SK-N-DZ (cell line): ENCODE measurements around the gene COLEC12.
A peak's percentile ranks its signal among the peaks of the same experiment; 100 is the strongest.

Source experiments
- DNase-seq: peaks from one replicate; pipeline ENCODE4 v3.0.0-alpha.2; 2015; ENCODE audit warnings: low spot score

COLEC12 gene

DNA sequence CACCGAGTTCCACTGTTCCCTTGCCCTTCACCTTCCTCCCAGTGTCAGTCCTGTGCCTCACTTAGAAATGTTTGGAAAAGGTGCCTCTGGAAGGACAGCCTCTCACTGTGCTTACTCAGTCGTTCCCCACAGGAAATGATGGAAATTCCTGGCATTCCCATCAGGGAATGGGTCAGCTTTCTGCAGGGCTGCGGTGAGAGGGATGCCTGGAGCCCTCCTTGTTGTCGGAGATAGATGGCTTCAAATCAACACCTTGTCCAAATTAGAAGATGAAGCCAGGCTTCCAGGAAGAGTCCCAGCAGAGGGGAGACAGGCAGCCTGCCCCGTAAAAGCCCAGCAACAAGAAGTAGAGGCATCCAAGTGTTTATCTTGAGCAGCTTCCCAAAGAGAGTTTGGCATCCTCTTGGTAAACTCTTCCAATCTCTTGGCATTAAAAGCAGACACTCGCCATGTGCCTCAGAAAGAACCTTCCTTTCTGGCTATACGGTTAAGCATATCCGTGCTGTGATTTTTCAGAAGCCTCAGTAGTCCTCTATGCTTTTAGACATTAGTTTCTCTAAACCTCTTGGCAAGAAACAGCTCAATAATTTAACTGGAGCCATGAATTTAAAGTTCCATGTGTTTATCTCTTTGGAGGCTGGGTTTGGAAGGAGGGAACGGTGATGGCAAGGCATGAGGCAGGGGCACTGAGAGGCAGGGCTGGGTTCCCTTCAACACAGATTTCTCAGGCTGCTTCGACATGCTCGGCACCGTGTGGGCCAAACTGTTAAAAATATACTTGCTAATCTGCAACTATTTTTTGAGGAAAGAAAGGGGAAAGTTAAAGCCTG is 25.1 kb downstream of the COLEC12 start:
- no peak for DNase-seq

DNA sequence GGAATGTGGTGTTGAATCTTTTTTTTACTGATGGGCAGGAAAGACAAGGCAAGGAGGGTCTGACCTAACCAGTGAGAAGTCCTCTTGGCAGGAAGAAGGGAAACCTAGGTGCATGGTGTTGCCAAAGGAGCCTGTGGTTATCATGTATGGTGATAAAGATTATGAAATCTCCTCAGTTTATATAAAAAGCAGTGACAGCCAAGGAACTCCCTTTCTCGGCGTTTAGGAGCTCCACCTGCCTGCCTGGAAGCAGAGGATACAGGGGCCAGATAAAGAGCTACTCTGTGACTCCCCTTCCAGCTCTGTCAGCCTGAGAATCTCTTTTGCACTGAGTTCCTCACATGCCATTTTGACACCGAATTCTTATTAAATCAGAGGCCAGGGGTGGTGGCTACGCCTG is 26.1 kb downstream of the COLEC12 start:
- DNase-seq, result no peak

DNA sequence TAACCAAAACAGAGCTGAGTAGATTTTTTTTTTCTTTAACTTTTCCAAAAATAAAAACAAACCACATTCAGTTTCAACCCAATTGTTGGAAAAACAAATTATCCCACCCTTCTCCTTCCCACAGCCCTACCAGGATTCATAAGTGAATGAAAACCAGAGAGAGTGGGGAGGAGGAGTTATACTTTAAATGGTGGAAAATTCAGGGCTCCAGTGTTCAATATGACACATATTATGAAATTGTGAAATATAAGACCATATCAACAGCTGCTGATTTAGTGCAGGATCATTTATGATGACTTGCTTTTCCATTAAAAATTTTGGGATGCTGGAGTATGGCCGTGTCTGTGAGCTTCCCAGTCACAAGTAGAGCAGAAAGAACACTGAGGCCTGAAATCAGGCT is 26.7 kb downstream of the COLEC12 start:
- no peak for DNase-seq

DNA sequence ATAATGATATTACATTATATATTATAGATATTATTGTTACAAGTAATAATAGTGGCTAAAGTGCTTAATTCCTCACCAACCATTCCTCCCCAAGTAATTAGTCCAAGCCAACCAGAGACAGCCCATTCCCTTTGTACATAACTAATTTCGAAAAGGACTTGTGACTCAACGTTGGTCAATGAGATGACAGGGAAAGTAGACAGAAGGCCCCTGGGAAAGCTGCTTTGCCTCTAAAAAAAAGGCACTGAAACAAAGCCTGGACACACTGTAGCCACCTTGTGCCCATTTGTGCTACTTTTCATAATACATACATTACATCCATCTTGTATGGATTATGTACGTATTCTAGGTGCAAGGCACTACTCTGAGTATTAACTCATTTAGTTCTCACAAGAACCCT is 28.8 kb downstream of the COLEC12 start:
- DNase-seq, result no peak

DNA sequence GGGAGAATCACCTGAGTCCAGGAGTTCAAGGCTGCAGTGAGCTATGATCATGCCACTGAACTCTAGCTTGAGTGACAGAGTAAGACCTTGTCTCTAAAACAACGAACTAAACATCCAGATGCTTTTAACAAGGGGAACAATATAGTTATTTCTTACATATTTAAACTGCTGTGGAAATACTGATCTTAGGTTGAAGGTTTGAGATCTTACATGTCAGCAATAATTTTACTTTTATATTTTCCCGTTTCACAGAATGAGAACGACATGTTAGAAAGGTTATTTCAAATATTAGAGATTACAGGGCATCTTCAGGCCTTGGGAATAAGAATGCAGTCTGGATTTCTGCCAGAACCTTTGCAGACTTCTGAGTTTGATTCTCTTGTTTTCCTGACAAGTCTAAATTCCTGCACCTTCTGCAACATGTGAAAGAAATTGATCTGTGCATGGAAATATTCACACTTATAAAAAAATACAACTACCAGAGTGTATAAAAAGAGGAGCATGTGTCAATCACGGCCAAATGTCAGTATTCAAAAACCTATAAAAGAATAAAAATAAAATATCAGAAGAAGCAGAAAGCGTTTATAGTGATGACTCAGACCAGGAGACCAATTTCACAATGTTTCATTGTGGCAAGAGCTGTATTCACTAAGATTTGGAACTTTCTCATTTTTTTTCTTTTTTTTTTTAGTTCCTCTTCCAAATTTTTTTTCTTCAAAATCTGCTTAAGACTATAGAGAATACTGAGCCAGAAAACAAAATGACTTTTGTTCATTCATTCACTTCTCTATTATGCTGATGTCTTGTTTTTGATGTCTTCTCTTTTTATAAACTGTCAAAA is 29.6 kb downstream of the COLEC12 start:
- DNase-seq, result no peak

DNA sequence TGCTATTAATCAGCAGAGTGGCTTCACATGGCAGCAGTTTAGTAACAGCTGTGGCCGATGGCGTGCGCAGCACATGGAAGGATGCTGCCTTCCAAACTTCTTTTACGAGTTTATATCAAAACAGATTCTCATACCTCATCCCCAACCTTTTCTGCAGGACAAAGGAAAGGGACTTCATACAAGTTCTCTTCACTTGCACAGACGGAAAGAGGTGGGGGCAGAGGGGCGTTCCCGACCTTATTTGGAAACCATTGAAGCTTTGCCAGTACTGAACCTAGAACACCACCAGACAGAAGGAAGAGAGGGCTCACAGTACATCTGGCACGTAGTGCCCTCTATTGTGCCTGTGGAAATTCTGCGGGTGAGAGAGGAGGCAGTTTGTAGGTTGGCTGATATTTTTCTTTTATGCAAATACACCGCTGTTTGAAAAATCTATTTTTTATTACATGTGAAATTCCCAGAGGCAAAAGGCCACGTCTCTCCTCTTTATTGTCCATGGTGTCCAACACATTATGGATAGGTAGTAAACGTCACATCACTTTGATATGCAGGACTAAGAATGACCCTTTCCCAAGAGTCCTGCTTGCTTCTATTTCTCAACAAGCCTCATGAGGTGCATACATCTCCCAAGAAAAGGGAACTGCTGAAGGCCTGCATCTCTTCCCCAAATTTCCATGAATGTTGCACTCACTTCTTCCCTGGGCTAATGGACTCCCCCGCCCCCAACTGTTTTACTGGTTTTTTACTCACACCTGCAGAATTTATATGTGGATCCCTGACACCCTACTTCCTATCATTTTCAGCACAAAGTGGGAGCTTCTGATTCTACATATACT is 31.3 kb downstream of the COLEC12 start:
- DNase-seq, result peak; percentile 26

DNA sequence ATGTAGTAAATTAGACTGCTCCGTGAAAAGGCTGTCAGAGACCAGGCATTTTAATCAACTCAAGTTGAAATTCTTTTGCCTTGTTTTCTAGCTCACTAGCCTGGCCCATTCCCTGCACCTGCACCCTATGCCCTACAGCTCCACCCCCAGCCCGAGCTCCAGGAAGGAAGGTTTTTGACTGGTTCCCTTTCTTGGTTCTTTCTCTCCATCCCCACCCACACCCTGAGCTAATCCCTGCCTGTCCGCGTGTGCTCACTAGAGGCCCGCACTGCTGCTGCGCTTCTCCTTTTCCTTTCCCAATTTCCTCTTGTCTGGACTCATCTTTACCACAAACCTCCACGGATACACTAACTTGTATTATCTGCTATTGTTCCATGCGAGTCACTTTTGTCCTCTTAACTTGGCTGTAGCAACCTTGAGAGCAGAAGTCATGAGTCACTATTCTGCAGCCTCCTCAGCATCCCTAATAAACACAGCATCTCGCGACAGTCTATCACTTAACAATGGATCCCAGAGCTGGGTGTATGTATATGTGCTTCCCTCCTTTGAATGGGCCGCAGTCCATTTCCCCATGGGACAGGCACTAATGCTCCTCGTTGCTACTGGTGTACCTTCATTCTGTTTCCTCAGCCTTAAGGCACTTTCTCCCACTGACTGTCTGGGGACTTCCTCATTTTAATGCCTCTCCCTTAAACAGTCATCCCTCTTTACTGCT is 36.5 kb downstream of the COLEC12 start:
- peak; percentile 17 for DNase-seq

DNA sequence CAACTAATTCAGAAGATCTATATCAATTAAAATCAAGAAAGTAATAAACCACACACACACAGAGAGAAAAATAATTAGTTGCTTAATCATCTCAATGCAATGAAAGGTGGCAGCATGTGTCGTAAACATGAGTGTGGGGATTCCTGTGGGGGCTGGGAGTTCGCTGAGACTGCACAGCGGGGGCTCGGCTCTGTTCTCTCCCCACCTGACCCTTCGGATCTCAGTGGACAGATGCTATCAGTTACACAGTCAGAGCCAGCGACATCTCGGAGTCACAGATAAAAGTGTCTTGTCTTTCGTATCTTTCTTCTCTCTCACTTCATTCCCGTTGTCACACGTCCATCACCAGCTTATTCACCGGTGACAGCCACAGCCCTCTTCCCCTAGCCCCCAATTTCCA is 37.1 kb downstream of the COLEC12 start:
- peak; percentile 21 for DNase-seq

DNA sequence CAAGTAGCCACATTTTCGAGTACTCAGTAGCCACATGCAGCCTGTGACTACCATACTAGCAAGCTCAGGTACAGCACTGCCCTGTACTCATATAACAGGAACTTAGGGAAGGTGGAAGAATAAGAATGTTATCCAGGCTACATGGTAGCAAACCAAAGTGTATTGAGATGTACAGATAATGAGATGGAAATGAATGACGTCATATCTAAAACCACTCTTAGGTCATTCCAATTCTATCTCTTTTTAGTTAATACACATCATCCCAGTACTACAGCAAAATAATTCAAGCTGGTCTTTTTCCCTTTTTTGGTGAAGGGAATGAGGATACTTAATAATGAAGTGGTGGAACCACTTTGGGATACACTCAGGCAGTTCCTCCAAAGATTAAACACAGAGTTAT is 38.7 kb downstream of the COLEC12 start:
- no peak for DNase-seq

DNA sequence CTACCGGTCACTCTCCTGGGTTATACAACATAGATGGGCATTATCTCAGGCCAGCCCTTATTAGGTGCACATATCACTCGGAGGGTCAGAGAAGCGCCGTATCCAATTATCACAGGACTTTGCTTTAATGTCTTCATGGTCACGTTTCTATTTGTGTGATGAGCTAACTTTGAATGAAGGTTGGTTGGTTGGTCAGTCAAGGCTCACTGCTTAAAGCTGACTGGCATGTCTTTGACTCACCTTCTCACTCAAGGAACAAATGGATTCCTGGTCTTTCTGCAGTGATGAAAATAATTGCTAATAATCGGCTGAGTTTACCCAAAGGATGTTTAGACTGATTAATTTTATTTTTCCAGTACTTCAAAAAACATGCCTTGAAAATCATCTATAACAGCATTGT is 39.7 kb downstream of the COLEC12 start:
- no peak for DNase-seq

DNA sequence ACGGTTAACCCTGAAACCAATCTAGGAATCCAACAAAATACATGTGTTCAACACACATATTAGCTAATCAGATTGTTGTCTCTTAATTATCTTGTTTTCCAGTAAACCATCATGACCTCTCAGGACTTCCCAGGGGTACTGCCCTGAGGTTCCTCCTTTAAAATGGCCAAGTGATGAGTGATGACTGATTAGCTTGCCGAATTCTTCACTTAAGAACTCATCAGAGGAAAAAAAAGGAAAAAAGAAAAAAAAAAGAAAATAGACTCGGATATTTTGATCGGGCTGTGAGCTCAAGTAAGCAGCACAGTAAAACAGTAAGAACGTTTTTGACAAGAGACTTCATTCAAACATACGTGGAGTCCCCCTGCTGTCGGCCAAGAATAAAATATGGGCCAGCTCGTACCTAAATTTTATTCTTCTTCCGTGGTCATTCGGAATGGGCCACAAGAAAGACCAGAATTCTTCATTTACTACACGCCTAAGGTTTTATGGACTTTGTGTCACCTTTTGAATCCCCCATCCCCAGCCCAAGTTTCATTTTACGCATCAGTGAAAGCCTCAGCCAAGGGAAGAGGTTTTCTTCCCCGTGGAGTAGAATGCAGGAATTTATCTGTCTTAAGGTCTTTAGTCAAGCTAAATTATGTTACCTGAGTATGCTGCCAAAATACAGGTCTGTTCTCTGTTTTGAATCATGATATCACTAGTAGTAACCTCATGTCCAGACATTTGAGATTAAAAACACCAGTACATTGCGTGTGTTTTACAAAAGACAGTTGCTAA is 40.5 kb downstream of the COLEC12 start:
- no peak for DNase-seq

DNA sequence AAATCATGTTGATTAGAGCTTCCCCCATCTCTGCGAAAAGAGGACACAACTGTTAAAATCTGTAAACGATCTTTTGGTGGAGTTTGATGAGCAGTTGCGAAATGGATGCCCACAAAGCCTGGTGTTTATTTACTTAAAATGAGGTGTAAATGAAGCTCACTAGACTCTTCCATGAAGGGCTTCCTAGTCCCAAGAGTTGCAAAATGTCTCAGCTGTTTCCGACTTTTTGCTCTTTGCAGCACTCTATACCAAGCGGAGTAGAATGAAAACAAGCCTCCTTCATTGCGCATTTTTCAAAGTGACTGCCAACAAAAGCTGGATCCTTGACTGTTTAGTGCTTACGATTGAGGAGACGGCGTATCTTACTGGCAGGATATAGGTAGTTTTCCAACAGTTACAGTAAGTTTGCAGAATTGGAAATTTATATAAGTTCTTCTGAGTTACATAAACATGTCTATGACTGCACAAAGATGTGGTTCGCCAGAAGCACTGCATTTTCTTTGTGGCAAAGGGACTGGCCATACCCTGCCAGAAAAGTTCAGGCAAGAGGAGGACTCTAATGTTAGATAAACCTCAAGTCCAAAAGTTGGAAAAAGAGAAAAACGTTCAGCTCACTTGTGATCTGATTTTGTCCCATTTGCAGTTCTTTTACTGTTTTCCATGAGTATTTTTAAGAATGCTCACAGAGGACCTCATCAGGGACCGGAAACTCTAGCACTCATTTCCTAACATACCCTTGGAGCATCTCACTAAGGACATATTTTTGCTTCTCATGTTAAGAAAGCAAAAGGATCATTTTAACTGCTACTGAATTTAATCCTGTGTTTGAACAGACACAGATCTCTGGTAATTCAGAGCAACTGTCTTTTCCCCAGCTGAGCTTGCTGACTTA is 42.7 kb downstream of the COLEC12 start:
- DNase-seq, result no peak

DNA sequence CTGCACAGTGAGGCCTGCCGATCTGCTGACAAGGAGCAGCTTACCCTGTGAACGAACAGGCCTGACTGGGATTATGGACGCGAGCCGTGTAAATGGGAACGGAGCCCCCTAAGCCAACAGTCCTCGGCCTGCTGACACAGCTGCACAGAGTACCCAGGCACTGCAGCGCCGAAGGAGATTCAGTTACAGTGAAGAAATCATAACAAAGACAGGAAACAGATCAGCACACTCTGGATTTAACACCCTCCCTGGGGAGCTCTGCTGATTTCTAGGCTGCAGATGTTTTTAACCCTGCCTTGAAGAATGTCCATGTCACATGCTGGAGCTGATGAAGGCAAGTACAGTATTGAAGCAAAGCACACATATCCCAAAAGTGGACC is 43.4 kb downstream of the COLEC12 start:
- DNase-seq, result peak; percentile 98

DNA sequence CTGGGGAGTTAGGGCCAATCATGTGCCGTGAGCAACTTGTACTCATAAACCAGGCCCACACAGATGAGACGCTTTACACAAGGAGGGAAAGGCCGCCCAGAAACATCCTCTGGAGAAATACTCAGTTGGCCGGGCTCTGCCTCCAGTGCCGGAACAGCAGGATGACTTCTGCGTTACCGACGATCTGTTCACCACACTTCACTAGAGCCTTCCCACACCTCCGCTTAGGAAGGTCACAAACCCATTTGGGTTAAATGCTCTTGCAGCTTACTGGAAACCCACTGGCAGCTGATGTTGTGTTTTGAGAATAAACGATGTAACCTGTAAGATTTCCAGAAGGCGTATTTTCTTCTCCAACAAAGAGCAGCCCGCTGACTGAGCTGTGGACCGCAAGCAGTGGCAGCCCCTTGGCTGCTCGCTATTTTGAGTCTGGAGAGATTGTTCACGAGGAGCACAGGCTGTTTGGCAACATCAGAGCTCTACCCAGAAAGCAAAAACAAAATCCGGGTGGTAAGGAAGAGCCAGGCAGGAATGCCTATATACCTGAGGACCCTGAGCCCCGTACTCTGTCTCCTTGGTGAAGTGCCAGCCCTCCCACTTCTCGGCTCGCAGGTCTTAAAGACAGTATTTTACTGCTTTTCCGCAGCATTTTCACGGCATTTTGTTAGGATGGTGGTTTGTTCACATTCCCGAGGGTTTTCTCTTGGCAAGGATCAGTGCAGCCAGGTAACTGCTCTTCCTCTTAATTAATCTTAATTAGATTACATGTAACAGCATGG is 44.0 kb downstream of the COLEC12 start:
- DNase-seq, result peak; percentile 32

DNA sequence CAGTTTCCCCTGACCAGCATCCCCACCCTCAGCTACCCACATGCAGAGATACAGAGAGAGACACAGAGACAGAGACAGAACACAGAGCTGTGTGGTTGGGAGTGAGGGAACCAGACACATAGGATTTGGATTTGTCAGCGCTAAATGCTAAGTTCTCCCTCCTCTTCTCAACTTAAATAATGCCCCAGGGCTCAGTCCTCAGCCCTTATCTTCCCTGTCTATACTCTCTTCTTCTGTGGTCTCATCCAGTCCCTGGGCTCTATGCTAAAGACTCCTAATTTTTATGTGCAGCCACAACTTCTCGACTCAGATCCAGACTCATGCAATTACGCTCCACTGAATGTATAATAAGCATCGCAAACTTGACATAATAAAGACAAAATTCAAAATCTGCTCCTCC is 47.1 kb downstream of the COLEC12 start:
- no peak for DNase-seq

DNA sequence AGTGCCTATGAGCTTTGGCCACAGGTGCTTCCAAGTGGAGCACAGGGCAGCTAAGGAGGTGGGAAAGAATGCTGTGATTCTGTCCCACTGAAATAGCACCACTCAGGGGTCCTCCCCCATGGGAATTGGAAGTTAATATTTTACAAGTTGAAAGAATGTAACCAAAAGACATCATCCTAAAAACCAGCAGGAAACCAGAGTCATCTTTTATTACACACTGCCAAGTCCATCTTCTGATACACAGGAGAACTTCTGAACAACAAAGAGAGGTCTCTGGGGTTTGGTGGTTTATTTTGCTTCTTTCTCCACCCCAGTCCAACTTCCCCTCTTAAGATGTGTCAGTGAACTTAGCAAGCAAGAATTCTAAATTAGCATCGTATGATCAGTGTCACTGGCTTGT is 47.7 kb downstream of the COLEC12 start:
- DNase-seq, result no peak

DNA sequence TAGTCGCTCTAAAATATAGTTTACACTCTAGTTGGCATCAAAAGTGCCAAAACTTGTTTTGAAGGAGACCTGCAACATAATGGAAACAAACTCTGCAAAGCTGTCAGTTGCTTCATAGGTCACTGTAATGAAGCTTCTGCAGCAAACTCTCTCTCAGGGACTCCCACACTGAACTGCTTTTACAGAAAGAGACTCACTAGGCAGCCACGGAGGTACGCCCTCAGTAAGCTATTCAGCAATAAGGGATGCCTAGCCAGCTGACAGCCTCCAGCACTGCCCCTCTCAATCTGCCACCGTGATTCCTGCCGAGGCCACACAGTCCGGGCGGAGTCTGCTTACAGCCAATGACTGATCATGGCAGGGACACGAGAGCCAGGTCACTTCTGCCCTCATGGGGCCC is 51.1 kb downstream of the COLEC12 start:
- peak; percentile 31 for DNase-seq

DNA sequence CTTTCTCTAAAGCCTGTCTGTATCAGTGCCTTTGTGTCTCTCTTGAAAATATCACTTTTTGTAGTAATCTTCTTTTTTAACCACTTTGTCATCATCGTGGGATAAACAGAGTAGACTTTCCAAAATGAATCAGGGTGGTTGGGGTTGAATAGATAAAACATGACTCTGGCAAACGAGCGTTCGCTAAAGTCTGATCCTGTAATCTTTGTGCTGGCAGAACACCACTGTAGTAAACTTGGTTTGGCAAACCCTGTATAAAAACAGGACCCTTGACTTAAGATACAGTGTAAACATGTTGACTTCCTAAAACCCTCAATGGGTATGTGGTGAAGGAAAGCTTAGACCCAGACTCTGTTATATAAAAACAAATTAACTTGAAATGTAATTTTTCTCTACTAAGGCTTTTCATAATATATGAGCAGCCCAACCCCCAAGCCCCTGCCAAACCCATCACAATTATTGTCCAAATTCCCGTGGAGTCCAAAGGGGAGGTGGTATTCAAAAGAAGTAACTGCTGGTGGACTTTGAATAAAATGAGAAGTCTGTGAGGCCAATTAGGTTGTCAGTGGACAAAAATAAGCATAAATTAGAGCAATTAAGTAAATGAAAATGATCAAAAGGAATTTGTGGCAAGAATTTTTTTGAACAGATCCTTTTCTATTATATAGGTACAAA is 52.2 kb downstream of the COLEC12 start:
- no peak for DNase-seq
